Hypothalamus (tissue), 51 donors: ENCODE results near the gene FAM3C.
A peak's percentile ranks its signal among the peaks of the same experiment; 100 is the strongest.

Experiments used
- DNase-seq, 51 donors: peaks; one replicate each; lab custom pipeline; 2025; lab: John Stamatoyannopoulos, UW

The FAM3C gene

DNA sequence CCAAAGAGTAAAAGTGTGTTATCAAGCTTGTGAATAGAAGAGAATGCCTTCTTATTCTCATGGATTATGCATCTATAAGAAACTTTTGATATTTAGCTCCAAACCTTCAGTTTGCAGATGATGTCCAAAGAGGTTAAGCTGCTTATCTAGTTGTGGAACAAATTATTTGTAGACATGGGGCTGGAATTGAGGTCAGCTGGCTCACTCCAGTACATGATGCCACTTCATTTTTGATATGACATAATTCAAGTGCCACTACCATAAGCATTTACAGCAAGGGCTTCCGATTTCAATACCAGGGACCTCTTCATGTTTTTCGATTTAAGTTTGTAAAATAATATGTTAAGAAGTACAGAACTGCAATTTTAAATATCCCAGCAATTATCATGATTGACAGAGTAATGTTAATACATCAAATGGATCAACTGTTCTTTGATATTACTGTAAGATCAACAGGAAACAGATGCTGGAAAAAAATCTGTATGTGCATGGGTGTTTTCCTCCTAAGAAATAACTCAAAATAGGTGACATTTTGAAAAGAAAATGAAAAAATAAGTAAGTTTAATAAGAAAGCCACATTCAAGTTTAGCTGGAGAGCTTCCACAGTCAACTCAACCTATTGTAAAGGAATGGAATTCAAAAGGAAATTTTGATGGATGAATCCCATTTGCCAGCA, 12.7 kb downstream of the FAM3C start:
- no peak for DNase-seq

DNA sequence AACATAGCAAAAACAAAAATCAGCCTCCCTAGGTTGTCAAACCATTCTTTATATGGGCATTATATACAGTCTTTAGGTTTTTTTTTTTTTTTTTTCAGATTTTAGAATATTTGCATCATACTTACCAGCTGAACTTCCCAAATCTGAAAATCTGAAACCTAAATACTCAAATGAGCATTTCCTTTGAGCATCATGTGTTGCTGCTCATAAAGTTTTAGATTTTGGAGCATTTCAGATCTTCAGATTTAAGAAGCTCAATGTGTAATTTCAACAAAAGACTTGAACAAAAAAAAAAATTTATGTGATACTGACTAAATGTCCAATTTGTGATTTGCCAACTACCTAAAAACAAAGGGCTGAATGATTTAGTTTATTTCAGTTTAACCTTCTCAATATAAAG, 13.6 kb downstream of the FAM3C start:
- DNase-seq: no peak

- DNase-seq: no peak
These were observed 16.2 kb downstream of the FAM3C start for GRCh38 chr7:121379930-121380329.

- no peak for DNase-seq
These were observed 19.1 kb downstream of the FAM3C start for GRCh38 chr7:121376979-121377378.

GRCh38 chr7:121373177-121373576, 22.9 kb downstream of the FAM3C start:
- DNase-seq: no peak

DNA sequence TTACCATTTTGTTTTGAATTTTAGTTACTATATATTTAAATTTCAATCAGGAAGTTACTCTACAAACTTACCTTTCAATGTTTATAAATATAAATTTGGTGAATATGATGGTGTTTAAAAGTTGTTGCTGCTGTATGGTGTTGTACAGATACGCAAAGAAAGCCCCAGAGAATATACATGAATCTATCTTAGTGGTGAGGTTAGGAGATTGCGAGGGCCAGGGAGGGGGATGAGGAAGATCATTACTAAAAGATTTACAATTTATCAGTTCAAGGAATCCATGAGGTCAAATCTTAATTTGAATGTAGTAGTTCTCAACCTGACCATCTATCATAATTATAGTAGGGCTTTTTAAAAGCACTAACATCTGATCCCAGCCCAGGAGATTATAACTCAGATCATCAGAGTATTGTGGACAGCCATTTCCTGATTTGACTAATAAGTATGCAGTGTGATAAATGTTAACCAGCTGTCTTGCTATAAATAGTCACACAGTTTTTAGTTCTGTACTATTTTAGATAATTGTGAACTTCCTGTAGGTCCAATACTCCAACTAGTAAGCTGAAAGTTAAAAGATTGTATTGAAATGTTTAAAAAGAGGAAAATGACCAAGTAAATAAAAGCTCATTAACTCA, 23.6 kb downstream of the FAM3C start:
- DNase-seq: no peak

DNA sequence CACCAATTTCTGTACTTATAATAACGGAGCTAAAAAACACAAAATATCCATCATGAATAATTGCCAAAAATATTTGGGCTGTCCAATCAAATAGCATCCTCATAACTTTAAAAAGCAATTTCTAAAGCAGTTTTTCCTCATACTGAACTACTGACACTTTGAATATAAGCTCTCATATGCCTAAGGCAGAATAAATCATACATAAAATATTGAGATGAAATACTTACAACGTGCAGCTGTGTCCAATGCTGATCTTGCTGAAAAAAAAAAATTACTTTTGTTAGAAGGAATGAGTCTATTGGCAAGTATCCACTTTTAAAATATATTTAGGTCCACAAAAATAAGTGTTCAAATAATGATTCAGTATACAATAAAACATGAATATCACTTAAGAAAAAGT, 24.2 kb downstream of the FAM3C start:
- no peak for DNase-seq

DNA sequence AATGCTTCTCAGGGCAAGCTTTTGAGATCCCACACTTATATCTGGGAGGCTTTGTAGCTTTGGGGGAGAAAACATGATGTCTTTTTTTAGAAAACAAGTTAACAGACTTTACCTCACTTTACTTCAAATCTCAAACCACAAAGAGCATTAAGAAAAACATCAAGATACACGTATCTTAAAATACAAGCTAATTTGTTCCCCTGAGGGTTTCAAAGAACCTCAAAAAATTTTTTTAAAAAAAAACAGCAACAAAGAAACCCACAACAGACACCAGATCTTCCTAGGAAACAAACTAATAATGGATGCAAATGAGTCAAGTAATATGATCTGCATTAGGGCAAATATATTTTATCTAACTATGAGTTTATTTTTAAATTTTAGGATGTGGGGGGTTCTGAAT, 24.7 kb downstream of the FAM3C start:
- no peak for DNase-seq

DNA sequence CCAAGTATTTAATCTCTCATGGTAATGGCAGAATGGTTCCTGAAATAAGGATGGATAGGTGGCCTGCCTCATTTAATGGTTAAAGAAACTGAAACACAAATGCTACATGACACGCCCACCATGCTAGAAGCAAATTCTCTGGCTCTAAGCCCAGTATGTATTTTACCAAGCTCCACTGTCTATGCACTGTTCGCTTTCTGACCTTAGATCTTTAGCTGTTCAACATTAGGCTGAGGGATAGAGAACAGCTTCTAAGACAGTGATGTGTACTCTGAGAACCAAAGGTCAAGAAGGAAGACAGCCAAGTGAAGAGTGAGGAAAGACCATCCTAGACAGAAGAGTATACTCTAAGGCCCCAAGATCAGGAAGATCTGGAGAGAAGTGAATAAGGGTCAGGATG, 26.6 kb downstream of the FAM3C start:
- no peak for DNase-seq

DNA sequence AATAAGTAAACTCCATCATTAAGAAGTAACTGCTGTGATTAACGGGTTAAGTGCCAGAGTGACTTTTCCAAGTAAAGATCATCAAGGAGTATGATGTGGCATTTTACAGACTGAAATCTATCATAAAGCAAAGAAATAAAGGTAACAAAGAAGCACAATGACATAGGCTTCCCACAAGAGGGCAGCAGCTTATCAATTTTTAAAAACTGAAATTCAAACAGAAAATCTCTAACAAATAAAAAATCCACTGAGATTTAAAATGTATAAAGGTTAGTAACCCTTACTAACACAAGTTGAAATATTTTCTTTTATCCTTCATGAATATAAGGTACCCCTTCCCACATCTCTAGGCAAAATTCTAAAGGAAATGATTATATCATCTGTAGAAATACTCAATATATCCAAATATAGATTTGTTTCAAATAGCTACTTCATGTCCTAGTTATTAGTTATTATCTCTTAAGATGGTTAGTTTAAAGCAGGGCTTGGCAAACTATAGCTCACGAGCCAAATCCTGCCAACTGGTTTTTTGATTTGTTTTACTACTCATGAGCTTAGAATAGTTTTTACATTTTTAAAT, 29.2 kb downstream of the FAM3C start:
- peak in 2 of 51 donors; percentile 2 to 37 for DNase-seq

GRCh38 chr7:121360564-121360963, 35.5 kb downstream of the FAM3C start:
- DNase-seq: no peak

DNA sequence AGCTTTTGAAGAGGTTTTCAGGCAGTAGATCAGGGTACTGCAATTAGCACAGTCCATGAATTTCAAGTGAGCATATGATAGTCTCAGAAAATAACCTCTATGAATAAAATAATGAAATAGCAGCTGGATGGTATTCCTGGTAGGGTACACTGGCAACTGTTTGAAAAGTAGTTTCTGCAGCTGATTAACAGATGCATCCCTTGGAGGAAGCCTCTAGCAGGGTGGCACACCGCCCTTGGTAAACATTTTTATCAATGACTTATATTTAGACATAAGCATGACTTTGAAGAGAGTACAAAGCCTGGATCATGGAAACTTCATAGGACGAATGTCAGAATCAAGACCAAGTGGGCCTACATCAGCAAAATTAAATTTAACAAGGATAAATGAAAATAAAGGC, 40.5 kb downstream of the FAM3C start:
- DNase-seq: no peak

DNA sequence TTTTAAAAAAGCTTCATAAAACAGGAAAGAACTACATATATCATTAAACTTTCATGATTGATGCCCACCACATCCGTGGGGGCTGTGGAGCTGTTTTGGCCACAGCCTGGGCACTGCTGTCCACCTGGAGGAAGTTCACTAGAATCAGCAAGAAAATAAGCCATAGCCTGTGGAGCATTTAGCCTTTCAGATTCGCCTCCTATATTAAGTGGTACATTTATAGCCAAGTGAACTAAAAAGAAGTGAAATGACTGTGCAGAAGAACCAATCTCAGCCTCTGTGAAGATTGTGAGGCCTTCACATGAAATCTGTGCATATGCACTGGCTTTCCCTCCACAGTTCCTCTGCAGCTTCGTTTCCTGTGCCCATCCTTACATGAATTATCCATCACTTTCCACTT, 43.8 kb downstream of the FAM3C start:
- DNase-seq: no peak

- DNase-seq: no peak
These were observed 44.4 kb downstream of the FAM3C start for GRCh38 chr7:121351682-121352081.

GRCh38 chr7:121344497-121344896, 51.6 kb downstream of the FAM3C start:
- no peak for DNase-seq

DNA sequence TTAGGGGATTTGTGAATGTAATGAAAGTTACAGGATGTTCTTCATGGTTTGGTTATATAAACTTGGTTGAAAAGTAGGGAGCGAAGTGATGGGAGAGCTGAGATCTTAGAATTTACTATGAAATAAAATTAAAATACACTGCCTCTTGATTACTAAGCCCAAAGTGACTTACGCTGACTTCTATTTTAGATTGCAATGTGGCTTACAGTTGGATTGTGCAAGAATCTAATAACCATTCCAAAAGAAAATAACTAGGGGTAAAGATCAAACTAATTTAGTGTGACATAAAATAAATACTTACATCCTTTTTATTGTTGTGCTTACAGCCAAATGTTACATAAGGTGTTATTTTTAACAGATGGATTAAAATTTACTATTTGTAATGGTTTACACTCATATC, 52.0 kb downstream of the FAM3C start:
- no peak for DNase-seq

GRCh38 chr7:121343302-121343701, 52.8 kb downstream of the FAM3C start:
- DNase-seq: no peak

DNA sequence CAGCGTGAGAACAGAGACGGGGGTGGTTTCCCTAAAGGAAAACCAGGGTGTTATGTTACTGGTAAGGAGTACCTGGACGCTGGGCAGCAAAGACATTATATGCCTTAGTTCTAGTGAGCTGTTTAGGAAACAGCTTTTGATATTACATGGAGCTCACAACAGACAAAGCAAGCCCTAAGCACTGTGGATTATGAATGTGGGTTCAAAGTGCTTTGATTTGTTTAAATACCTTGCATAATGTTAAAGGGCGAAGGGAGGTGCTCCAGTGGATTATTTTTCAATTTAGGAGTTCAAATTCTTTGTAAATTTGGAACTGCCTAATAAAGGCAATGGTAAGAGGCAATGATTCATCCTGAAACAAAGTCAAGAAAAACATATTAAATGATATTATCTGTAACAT, 53.5 kb downstream of the FAM3C start:
- no peak for DNase-seq

DNA sequence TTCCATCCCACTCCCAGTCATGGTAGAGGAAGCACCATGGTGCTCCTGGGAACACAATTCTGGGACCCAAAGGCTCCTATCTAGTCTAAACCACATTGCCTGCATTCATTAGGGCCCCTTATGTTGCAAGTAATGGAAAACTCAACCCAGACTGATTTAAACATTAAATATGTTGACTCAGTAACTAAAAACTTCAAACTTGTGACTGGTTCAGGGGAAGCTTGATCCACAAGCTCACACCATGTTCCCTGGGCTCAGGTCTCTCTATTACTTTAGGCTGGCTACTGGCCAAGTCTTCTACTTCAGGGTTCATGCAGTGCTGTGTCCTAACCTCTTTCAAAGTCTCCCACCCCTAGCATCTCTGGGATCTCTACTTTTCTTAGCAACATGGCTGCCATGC, 54.2 kb downstream of the FAM3C start:
- no peak for DNase-seq

DNA sequence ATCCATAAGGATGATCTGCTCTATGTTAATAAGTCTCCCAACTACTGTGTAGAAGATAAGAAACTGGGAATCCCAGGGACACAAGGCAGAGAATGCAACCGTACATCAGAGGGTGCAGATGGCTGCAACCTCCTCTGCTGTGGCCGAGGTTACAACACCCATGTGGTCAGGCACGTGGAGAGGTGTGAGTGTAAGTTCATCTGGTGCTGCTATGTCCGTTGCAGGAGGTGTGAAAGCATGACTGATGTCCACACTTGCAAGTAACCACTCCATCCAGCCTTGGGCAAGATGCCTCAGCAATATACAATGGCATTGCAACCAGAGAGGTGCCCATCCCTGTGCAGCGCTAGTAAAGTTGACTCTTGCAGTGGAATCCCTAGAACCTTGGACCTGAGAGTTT, 57.0 kb downstream of the FAM3C start:
- DNase-seq: no peak

DNA sequence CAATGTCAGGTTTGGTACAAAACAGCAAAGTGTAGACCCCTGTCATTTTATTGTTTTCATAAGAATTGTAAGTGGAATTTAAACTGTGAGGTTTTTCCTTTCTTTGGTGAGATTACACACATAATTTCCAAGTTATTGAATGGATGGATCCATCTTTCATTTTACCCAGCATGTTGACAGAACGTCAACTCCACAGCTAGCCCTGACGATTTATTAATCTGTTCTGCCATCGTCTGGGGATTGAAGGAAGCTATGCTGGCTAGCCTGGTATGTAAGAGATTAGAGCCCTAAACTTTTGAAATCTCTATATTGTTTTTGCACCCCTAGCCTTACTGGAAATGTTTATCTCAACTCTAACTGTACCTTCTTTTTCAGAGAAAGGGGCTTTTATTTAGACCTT, 58.7 kb downstream of the FAM3C start:
- DNase-seq: no peak

GRCh38 chr7:121336579-121336978, 59.5 kb downstream of the FAM3C start:
- no peak for DNase-seq
